Effector memory CD4-positive, alpha-beta T cell (primary cell): ENCODE data around the gene MDN1.
"Not testable (repeated sequence)": the region's sequence is repeated elsewhere in the genome, so short reads cannot be mapped to it uniquely, and the experiment has no call there.

Source experiments
- DNase-seq, 3 donors: peaks; one replicate each; pipeline ENCODE4 v3.0.0-alpha.2; 2020
- H3K27ac ChIP-seq: 2 replicates; pipeline ENCODE4 v1.7.0; 2013; ENCODE audit warnings: mild to moderate bottlenecking, low read length, moderate library complexity; ENCODE audit not compliant: insufficient read depth, poor library complexity, severe bottlenecking
- H3K27me3 ChIP-seq: replicated peaks from 2 replicates; pipeline ENCODE4 v1.7.0; 2013; ENCODE audit warnings: mild to moderate bottlenecking, low read length; ENCODE audit not compliant: insufficient read depth, control insufficient read depth, poor library complexity, severe bottlenecking
- H3K36me3 ChIP-seq: 2 replicates; pipeline ENCODE4 v1.7.0; 2013; ENCODE audit warnings: mild to moderate bottlenecking, low read length, moderate library complexity; ENCODE audit not compliant: control insufficient read depth, insufficient read depth
- H3K4me1 ChIP-seq: 2 replicates; pipeline ENCODE4 v1.7.0; 2013; ENCODE audit warnings: low read length, mild to moderate bottlenecking; ENCODE audit not compliant: control insufficient read depth, insufficient read depth, poor library complexity, severe bottlenecking
- H3K4me3 ChIP-seq: 2 replicates; pipeline ENCODE4 v1.7.0; 2013; ENCODE audit warnings: low read length, low read depth, mild to moderate bottlenecking; ENCODE audit not compliant: insufficient read depth, poor library complexity, severe bottlenecking
- H3K9me3 ChIP-seq: 2 replicates; pipeline ENCODE4 v1.7.0; 2013; ENCODE audit warnings: mild to moderate bottlenecking, low read length, moderate library complexity; ENCODE audit not compliant: control insufficient read depth

The MDN1 gene

DNA sequence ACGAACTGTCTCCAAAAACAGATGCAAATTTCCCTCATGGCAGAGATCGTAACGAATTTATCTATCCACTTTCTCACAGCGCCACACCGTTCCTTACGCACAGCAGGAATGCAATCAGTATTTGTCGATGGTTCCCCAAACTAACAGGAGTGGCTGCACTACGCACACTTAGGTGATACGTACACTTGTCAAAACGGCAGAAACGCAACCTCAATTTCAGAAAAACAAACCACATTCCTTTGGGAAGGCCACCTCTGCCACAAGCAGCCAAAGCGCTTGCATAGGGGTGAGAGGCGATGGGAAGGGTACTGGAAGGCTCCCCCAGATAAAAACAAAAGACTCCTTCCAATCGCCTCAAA is 638 bp downstream of the MDN1 start:
- no peaks in the 10 kb centered on the region for H3K36me3 ChIP-seq
- H3K27me3 ChIP-seq: no peaks in the 10 kb centered on the region
- peak overlapping the region; percentile 89 for H3K4me3 ChIP-seq
- peak overlapping the region; percentile 74 for H3K27ac ChIP-seq
- no peaks in the 10 kb centered on the region for H3K9me3 ChIP-seq
- no peak for DNase-seq
- H3K4me1 ChIP-seq: peaks cover 7% of the 10 kb centered on the region

DNA sequence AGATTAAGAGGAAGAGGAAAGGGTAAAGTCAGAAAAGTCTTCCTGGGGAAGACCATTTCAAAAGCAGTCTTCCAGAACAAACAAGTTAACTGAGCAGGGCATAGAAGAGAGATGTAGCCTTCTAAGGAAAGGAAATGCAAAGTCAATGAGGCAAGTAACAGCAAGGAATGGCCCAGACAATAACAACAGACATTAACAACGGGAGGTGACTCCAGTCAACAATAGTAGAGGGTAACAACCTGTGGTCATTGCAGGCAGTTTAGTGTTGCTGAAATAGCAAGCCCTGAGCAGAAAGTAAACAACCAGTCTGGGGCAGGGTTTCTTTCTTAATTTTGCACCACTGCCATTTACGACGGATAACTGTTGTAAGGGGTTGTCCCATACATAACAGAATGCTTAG is 2.1 kb downstream of the MDN1 start:
- H3K36me3 ChIP-seq: no peaks in the 10 kb centered on the region
- H3K27ac ChIP-seq: no peak overlapping the region
- H3K4me1 ChIP-seq: peaks cover 7% of the 10 kb centered on the region
- H3K27me3 ChIP-seq: no peaks in the 10 kb centered on the region
- no peak overlapping the region for H3K4me3 ChIP-seq
- no peaks in the 10 kb centered on the region for H3K9me3 ChIP-seq
- DNase-seq: no peak

DNA sequence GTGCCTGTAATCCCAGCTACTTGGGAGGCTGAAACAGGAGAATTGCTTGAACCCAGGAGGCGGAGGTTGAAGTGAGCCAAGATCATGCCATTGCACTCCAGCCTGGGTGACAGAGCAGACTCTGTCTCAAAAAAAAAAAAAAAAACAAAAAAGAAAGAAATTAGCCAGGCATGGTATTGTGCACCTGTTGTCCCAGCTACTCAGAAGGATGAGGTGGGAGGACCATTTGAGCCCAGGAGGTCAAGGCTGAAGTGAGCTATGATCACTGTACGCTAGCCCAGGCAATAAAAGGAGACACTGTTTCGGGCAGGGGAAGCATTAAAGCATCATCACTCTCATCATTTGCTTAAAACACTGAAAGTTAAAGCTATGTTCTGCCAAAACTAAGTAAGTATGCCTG is 6.2 kb downstream of the MDN1 start:
- H3K27ac ChIP-seq, H3K9me3 ChIP-seq, DNase-seq, H3K27me3 ChIP-seq, H3K4me3 ChIP-seq, H3K36me3 ChIP-seq, H3K4me1 ChIP-seq: not testable (repeated sequence)

DNA sequence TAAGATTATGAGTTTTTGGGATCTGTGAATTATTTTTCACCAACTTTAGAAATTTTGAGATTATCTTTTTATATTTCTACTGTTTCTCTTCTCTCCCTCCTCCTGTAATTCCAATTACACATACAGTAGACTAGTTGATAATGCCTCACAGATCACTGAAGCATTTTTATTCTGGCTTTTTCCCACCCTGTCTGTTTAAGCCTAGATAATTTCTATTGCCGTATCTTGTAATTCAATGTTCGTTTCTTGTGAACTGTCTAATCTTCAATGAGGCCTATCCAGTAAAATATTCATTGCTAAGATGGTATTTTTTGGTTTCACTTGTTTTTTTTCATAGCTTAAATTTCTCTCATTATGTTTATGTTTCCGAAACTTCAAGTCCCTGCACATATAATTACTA is 12.0 kb downstream of the MDN1 start:
- Histone ChIP-seq H3K27ac (no peak overlapping the region), H3K27me3 (no peaks in the 10 kb centered on the region), H3K36me3 (peaks cover 6% of the 10 kb centered on the region), H3K9me3 (no peaks in the 10 kb centered on the region), H3K4me1 (no peaks in the 10 kb centered on the region), H3K4me3 (no peak overlapping the region)
- DNase-seq: no peak

DNA sequence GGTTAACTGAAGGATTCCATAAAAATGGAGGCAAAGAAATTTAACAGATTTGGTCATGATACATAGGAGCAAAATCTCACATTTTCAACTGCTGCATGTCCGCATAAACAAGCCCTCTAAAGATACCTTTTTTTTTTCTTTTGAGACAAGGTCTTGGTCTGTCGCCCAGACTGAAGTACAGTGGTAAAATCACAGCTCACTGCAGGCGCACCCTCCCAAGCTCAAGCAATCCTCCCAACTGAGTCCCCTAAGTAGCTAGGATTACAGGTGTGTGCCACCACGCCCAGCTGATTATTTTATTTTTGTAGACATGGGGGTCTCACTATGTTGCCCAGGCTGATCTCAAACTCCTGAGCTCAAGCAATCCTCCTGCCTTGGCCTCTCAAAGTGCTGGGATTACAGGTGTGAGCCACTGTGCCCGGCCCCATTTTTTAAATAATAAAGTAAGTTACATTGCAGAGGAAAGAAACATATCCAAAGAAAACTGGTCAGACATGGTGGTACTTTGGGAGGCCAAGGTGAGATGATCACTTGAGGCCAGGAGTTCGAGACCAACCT is 13.7 kb downstream of the MDN1 start:
- Histone ChIP-seq H3K9me3 (no peaks in the 10 kb centered on the region), H3K27ac (no peak overlapping the region), H3K4me1 (no peaks in the 10 kb centered on the region), H3K4me3 (no peak overlapping the region), H3K27me3 (no peaks in the 10 kb centered on the region), H3K36me3 (peaks cover 6% of the 10 kb centered on the region)
- no peak for DNase-seq

DNA sequence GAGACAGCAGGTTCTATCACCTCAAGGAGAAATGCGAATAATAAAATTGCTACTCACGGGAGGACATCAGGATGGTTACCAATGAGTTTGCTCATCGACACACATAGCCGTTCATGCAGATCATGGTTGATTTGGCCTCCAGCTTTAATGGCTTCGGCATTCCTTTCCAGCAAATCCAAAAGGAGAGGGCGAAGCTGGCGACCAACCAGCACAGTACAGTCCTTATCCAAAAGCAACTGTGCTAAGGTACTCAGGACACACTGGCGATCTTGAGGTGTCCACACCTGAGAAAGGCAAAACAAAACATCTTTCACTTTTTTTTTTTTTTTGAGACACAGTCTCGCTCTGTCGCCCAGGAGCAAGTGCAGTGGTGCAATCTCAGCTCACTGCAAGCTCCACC is 16.3 kb downstream of the MDN1 start:
- no peak for DNase-seq
- H3K36me3 ChIP-seq: peaks cover 6% of the 10 kb centered on the region
- no peaks in the 10 kb centered on the region for H3K4me1 ChIP-seq
- no peaks in the 10 kb centered on the region for H3K27me3 ChIP-seq
- no peaks in the 10 kb centered on the region for H3K9me3 ChIP-seq
- H3K27ac ChIP-seq: no peak overlapping the region
- no peak overlapping the region for H3K4me3 ChIP-seq

DNA sequence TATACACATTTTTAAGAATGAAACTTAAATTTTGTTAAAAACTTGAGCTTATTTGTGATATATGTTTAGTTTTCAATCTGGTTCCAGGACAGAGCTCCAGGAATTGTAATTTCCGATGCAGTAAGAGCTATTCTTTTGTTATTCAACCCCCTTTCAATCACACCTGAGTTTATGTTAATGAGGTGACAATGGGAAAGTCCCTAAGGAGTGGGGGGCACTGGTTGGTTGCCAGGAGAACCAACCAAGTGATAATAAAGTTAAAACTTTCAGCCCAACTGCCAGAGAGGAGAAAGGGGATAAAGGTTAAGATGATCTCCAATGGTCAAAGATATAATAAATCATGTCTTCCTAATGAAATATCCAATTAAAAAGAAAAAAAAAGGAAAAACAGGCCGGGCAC is 19.8 kb downstream of the MDN1 start:
- no peaks in the 10 kb centered on the region for H3K9me3 ChIP-seq

DNA sequence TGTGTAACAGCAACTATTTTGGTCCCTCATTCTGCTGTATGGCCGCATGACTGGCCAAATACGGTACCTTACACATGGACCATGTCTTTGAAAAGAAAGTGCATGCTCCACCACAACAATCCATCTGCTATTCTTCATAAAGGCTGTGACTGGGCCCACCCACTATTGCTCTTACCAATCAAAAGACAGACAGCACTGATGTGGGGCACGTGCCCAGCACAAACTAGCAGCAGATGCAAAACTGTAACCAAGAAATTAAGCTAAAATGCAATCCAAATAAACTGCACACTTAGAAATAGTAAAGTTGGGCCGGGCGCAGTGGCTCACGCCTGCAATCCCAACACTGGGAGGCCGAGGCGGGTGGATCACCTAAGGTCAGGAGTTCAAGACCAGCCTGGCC is 20.5 kb downstream of the MDN1 start:
- peaks cover 6% of the 10 kb centered on the region for H3K36me3 ChIP-seq
- H3K4me3 ChIP-seq: no peak overlapping the region
- no peaks in the 10 kb centered on the region for H3K27me3 ChIP-seq
- DNase-seq: no peak
- H3K4me1 ChIP-seq: peaks cover 8% of the 10 kb centered on the region
- no peak overlapping the region for H3K27ac ChIP-seq
- no peaks in the 10 kb centered on the region for H3K9me3 ChIP-seq

More for the DNA sequence above, 19.8 kb downstream of the MDN1 start:
- no peaks in the 10 kb centered on the region for H3K27me3 ChIP-seq
- no peak overlapping the region for H3K4me3 ChIP-seq
- no peak overlapping the region for H3K27ac ChIP-seq
- H3K36me3 ChIP-seq: peaks cover 6% of the 10 kb centered on the region
- DNase-seq: no peak
- H3K4me1 ChIP-seq: peaks cover 2% of the 10 kb centered on the region

DNA sequence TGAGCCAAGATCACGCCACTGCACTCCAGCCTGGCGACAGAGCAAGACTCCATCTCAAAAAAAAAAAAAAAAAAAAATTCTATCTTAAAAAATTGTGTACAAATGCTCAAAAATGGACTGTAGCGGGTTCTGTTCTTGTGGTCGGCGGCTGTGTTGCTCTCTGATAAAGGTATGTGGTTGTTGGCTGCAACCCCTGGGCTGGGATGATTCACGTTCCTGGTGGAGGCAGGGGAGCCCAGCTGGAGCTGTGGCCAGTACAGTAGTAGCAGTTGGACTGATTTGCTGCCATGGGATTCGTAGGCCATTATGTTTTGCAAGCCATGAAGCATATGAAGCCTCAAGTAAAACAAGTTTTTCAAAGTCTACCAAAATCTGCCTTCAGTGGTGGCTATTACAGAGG is 22.3 kb downstream of the MDN1 start:
- Histone ChIP-seq H3K27ac (no peak overlapping the region), H3K4me1 (peaks cover 12% of the 10 kb centered on the region), H3K4me3 (no peak overlapping the region), H3K27me3 (no peaks in the 10 kb centered on the region), H3K9me3 (no peaks in the 10 kb centered on the region), H3K36me3 (peaks cover 6% of the 10 kb centered on the region)
- DNase-seq: no peak

DNA sequence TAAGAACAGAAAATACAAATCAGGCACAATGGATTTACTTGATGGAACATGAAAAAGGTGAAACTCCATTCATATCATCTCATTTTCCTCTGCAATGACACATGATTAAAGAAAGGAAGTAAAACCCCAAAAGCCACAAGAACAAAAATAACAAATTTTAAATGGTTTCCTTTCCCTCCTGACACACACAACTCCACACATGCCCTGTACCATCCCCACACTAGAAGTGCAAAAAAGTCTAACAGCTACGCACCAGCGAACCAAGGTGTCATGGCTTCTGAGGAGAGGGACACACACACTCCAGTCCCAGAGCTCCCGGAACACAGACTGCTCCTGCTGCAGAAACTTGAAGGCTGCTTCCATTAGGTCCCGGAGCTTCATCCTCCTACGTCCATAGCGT is 25.3 kb downstream of the MDN1 start:
- DNase-seq: no peak
- Histone ChIP-seq H3K4me1 (peaks cover 12% of the 10 kb centered on the region), H3K36me3 (peaks cover 24% of the 10 kb centered on the region), H3K27ac (no peak overlapping the region), H3K4me3 (peak overlapping the region; percentile 6), H3K9me3 (no peaks in the 10 kb centered on the region), H3K27me3 (no peaks in the 10 kb centered on the region)

DNA sequence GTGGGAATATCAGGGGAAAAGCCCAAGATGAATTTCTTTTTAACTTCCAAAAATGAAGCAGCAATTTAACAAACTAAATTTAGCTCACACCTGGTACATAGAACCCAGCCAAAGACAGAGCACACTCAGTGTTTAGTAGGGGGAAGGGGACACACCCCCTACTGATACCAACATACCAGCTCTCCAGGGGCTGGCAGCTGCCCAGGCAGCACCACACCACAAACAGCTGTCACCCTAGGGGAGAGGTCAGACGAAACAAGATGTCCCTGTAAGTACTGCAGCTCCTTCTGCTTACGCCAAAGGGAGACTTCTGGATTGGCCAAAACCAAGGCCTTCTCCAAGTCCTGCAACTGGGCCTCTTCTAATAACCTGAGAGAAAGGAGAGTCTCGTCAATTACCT is 26.0 kb downstream of the MDN1 start:
- DNase-seq: no peak
- Histone ChIP-seq H3K27ac (no peak overlapping the region), H3K9me3 (no peaks in the 10 kb centered on the region), H3K4me3 (no peak overlapping the region), H3K27me3 (no peaks in the 10 kb centered on the region), H3K36me3 (peaks cover 24% of the 10 kb centered on the region), H3K4me1 (peaks cover 12% of the 10 kb centered on the region)
